ENCODE results near the gene SAMD5. TPM values are rescaled to one million over a fixed set of nuclear protein-coding genes. Genes with fewer than 3 reads are reported as not detected.

The SAMD5 gene
- polyA plus RNA-seq, 2 of the 4 experiments (the other 2 are of a cell fraction), result 0.79 to 2.0 TPM

DNA sequence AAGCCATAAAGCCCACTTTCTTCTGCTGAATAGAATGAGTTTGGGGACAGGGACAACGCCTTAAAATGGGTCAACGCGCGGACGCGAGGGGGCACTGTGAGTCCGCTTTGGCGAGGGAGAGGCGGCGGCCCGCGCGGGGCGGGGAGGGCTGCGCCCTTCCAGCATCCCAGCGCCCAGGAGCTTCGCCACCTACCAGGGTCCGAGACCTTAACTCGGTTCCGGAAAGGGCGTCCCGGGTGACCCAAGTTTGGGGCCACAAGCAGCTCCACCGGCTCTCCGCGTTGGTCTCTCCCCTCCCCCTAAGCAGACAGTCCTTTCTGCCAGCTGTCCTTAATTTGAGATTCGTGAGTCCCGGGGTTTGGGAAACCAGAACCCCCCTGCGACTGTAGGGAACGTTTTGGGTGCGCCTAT lies 1.8 kb upstream of the SAMD5 start:
- Histone ChIP-seq H3K4me1 (0 out of 3 replicates have a peak, but pooled peaks cover 5% of the 10 kb centered on the region), H3K4me2 (peak overlapping the region; percentile 96), H3K9me3 (no peaks in the 10 kb centered on the region), H3K4me3 (peak overlapping the region; percentile 74), H3K27ac (peak overlapping the region in 1 of 2 experiments; percentile 82; a peak in 2 of 6 replicates)
- DNase-seq (ENCODE audit: low read depth in 1 of 2, low spot score in 1 of 2) (peak; percentile 55 to 58), ATAC-seq (peak; percentile 51 to 84; a peak in 5 of 6 replicates), FAIRE-seq (no peak)
- WGBS (ENCODE audit: missing lambda C conversion rate), result 1% methylated on average over 18 of the region's 30 CpGs
- ChIA-PET CTCF (interaction anchor here (0.6 to 4.3 kb wide), 32 partner anchors 9 to 962 kb away, joined by 3 to 46 read pairs (median 4); no protein-coding TSS in a partner anchor), POLR2A (no interaction called here)
- no peak for TF ChIP-seq MYC (IDR thresholded peaks at IDR 0.05; ENCODE audit: borderline replicate concordance, low read length)
- peak; percentile 86 to 93 for TF ChIP-seq RAD21 (conservative IDR thresholded peaks at IDR 0.05 in 1 of 2, IDR thresholded peaks at IDR 0.05 in 1 of 2)
- TF ChIP-seq RNF2 (IDR thresholded peaks at IDR 0.05; ENCODE audit: borderline replicate concordance, low read depth), result no peak
- no peak for TF ChIP-seq CBX2 (IDR thresholded peaks at IDR 0.05; ENCODE audit: borderline replicate concordance, low read depth)
- TF ChIP-seq CTCF (IDR thresholded peaks at IDR 0.05), result peak; percentile 80
- no peak for TF ChIP-seq EHF (CRISPR knock-in tag; IDR thresholded peaks at IDR 0.05)
- peak; percentile 91 for TF ChIP-seq SMC3 (IDR thresholded peaks at IDR 0.05)
- TF ChIP-seq POLR2A (IDR thresholded peaks at IDR 0.05; ENCODE audit: low read length), result no peak
- no peak for TF ChIP-seq FOXS1 (CRISPR knock-in tag; IDR thresholded peaks at IDR 0.05)
- no peak for TF ChIP-seq NR3C1 (IDR thresholded peaks at IDR 0.05)
- TF ChIP-seq KDM5A (IDR thresholded peaks at IDR 0.05), result no peak

DNA sequence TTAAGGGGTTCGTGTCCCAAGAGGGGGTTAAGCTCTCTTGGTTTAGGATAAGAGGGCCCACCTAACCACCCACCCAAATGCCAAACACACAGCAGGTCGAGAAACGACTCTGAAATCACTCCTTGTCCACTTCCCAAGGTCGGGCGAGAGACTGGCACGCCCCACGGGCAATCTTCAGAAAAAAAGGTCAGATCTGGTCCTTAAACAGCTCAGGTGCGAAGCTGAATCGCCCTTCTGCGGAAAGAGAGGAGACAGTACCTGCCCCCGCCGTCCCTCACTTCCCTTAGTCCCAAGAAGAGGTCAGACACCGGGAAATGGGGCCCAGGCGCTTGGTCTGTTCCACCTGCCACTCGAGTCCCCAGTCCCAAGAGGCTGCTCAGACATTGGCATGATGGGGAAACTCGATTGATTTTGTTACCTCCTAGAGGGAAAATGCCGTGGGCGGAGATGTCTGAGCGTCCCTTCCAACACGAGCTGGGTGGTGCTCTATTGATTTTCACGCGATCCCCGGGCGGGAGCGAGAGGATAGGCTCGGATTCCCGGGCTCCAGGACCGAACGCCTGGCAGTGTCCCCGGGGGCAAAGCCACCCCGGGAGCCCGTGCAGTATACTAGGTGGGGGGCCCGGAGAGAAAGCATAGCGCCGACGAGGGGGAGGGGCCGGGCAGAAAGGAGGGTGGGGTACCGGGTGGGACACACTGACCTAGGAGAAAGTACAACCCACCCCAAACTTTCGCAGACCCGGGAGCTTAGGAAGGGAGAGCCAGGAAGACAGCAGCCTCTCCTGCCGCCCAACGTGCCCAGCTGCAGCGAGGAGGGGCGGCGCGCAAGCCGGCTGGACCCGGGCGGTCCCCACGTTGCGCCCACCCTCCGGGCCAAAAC lies 1.1 kb upstream of the SAMD5 start:
- 0% methylated on average over 9 of the region's 52 CpGs for WGBS (ENCODE audit: missing lambda C conversion rate)
- TF ChIP-seq KDM5A (IDR thresholded peaks at IDR 0.05), result no peak
- DNase-seq (ENCODE audit: low read depth in 1 of 2, low spot score in 1 of 2) (peak; percentile 12 to 20), ATAC-seq (peak; percentile 65 to 68), FAIRE-seq (no peak)
- CTCF ChIA-PET, result interaction anchor here (0.7 to 4.3 kb wide), 33 partner anchors 10 to 962 kb away, joined by 3 to 46 read pairs (median 4); no protein-coding TSS in a partner anchor
- peak overlapping the region; percentile 96 for H3K4me2 ChIP-seq
- H3K4me1 ChIP-seq, result 0 out of 3 replicates have a peak, but pooled peaks cover 5% of the 10 kb centered on the region
- POLR2A ChIA-PET, result no interaction called here
- peak overlapping the region; percentile 74 for H3K4me3 ChIP-seq
- peak overlapping the region; percentile 67 to 82 for H3K27ac ChIP-seq
- no peaks in the 10 kb centered on the region for H3K9me3 ChIP-seq

DNA sequence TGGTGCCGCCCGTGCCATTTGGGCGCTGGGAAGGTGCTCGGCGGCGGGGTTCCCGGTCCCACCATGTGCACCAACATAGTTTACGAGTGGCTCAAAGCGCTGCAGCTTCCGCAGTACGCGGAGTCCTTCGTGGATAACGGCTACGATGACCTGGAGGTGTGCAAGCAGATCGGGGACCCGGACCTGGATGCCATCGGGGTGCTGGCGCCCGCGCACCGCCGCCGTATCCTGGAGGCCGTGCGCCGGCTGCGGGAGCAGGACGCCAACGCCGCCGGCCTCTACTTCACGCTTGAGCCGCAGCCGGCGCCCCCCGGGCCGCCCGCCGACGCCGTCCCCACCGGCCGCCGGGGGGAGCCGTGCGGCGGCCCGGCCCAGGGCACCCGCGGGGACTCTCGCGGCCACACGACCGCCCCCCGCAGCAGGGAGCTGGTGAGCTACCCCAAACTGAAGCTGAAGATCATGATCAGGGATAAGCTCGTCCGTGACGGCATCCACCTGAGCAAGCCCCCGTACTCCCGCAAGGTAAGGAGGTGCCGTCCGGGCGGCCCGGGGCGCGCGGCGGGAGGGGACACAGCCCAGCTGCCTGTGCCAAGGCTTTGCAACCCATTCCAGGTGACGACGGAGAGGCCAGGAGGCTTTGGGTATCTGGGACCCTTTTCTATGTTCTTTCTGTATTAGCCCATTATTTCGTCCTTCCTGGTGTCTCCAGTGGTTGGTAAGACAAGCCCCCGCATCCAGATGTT lies 547 bp downstream of the SAMD5 start:
- CTCF ChIA-PET, result interaction anchor here (0.6 to 4.3 kb wide), 2 partner anchors 62 to 656 kb away, joined by 3 to 46 read pairs; no protein-coding TSS in a partner anchor
- Histone ChIP-seq H3K4me3 (peak overlapping the region; percentile 74), H3K27ac (peak overlapping the region; percentile 60 to 82), H3K4me1 (0 out of 3 replicates have a peak, but pooled peaks cover 5% of the 10 kb centered on the region), H3K9me3 (no peaks in the 10 kb centered on the region), H3K4me2 (peak overlapping the region; percentile 96)
- no peak for FAIRE-seq
- peak; percentile 3 to 5 for DNase-seq (ENCODE audit: low read depth in 1 of 2, low spot score in 1 of 2)
- 18% methylated on average over 4 of the region's 73 CpGs for WGBS (ENCODE audit: missing lambda C conversion rate)
- ATAC-seq, result peak; percentile 17 to 37; a peak in 4 of 6 replicates
- POLR2A ChIA-PET, result interaction anchor here (0.6 kb wide), 1 partner anchor 31 kb away, joined by 4 read pairs; no protein-coding TSS in a partner anchor
- TF ChIP-seq SMC3 (IDR thresholded peaks at IDR 0.05) (peak; percentile 35; the same call in 2 of the 3 replicates), NR3C1 (IDR thresholded peaks at IDR 0.05) (no peak), CTCF (IDR thresholded peaks at IDR 0.05) (peak; percentile 36)
